ENCODE results near the gene FAXC.

FAXC gene

DNA sequence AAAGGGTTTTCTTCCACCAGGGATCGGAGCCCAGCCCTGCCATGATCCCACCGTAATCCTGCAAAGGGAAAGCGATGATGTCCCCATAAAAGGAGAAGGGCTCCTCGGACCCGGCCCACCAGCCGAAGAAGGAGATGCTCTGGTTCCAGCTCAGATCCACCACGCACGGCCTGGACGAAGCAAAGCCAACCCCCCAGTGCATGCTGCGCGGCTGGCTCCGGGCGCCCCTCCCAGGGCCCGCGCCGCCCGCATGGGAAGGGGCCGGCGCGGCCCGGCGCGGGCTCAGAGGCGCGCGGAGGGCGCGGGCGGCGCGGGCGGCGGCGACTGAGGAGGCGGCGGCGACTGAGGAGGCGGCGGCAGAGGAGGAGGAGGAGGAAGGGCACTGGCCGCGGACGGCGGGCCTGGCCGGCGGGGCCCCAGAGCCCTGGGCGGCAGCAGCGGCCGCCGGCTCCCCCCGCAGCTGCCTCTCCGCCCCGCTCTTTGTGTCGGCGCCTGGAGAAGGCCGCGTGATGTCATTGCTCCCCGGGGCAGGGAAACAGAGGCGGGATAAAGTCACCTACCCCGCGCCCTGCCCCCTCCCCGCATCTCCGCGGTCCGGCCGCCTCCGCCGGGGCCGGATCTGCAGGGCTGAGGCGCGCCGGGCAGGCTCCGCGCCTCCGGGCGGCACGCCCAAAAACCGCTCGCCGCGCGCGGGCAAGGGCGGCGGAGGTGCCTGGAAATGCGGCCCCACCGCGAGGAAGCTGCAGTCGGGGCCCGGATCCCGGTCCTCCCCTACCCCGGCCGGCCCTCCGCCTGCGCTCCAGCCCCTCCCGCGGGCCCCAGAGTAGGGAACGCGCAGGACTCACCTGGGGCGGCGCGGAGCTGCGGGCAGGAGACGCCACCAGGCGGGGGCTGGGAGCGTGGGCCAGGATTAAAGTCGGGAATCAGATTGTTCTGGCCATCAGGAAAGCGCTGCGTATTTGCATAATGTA is at the start of gene FAXC:
Gene FAXC (minus strand): TSS at position 504 of the 971 bp plus-strand sequence. CDS start 302 bp downstream, at position 202.
- DNase-seq: no peak

DNA sequence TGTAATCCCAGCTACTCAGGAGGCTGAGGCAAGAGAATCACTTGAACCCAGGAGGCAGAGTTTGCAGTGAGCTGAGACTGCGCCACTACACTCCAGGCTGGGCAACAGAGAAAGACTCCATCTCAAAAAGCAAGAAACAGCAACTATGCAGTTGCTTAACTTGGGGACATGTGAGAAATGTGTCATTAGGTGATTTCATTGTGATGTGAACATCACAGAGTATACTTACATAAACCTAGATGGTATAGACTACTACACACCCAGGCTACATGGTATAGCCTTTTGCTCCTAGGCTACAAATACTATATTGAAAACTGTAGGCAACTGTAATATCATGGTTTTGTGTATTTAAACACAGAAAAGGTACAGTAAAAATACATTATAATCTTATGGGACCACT is 47.8 kb upstream of the FAXC start:
- DNase-seq: peak; percentile 65

DNA sequence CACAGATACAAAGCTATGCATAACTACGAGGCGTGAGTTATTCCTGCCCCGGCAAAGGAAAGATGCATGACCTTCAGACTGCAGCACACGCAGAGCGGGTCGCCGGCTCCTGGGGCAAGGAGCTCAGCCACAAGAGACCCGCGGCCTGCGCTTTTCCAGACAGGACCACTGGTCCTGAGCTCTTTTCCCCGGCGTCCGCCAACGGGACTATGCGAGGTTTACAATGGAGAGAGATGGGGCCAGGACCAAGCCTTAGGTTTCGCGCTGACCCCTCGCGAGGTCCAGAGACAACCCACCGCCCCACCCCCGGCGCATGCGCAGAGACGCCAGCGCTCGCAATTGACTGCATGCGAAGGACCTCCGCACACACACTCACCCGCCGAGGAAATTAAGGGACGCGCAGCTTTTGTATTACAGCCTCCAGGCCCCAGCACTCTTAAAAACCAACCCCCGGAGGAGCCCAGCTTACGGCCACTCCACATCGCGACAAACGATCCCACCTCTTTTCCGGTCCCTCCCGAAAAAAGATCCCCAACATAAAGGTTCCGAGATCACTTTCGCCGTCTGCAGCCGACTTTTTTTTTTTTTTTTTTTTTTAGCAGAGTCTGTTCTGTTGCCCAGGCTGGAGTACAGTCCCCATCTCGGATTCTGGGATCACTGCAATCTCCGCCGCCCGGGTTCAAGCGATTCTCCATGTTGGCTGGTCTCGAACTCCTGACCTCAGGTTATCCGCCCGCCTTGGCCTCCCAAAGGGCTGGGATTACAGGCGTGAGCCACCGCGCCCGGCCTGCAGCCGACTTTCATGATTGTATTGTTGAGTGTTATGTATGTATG is 44.4 kb upstream of the FAXC start, which contains the start of gene COQ3:
Gene COQ3 (minus strand): TSS at position 498 of the 834 bp plus-strand sequence. CDS start 16 bp downstream, at position 482.
- peak; percentile 41 for DNase-seq

DNA sequence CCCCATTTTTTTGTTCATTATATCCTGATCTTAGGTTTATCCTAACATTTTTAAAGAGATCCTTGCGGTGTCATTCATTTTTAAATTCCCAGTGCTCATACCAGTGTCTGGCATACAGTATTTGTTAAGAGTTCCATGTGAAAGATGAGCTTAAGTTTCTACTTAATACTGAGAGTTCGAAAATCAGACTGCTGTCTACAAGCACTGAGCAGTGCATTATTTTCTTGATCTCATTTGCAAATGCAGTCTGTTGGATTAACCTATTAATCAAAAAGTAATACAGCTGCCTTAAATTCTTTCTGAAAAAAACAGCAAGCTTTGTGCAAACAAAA is 43.9 kb upstream of the FAXC start:
- DNase-seq: no peak

DNA sequence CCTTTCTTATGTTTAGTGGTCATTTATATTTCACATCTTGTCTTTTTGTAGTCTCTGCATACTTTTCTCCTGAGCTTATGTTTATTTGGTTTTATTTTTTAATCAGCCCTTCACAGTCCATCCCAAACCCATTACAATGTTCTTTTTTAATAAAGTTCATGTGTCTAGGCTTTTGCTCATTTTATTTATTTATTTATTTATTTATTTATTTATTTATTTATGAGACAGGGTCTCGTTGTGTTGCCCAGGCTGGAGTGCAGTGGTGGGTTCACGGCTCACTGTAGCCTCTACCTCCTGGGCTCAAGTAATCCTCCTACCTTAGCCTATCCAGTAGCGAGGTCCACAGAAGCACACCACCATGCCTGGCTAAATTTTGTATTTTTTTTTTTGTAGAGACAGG is 41.4 kb upstream of the FAXC start:
- DNase-seq: no peak

DNA sequence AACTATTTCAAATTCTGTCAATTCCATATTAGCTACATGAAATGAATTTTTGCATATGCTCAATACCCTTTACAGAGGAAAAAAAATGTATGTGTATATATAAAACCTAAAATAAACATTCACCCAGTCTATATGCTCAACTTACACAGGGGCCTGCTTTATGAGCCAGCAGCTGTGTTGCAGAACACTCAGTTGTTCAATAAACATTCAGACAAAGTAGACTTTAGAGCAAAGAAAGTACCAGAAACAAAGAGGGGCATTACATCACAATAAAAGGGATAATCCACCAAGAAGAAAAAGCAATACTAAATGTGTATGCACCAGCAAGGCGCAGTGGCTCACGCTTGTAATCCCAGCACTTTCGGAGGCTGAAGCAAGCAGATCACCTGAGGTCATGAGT is 35.0 kb upstream of the FAXC start:
- DNase-seq: no peak

DNA sequence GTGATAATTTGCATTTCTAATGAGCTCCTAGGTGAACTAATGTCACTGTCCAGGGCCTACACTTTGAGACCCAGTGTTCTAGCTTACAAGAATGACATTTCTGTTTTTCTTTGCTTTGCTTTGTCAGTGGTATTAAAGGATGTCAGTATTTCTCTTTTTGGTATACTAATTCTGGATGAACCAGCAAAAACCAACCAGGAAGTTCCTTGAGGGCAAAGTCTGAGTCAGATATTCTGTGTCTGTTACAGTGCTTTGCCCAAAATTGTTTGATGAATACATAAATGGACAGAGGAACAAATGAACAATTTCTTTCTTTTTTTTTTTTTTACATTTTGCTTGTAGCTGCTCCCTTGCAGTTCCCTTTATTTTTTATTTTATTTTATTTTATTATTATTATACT is 29.2 kb upstream of the FAXC start:
- DNase-seq: no peak

DNA sequence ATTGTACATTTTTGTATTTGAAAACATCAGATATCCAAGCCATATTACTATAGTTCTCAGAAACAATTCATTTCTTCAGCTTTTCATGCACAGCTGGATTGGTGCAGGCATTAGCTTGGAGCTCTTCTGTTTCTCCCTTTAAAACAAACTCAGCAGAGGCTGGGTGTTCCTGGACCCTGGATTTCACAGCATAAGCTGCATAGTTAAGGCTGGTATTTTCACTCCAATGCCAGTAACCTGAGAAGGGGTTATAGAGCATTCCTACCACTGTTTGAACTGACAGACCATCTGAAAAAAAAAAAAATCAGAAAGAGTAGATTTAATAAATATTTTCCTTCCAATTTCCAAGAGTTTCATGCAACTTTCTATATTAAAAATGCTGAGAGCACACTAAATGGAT is 20.1 kb upstream of the FAXC start:
- DNase-seq: no peak

DNA sequence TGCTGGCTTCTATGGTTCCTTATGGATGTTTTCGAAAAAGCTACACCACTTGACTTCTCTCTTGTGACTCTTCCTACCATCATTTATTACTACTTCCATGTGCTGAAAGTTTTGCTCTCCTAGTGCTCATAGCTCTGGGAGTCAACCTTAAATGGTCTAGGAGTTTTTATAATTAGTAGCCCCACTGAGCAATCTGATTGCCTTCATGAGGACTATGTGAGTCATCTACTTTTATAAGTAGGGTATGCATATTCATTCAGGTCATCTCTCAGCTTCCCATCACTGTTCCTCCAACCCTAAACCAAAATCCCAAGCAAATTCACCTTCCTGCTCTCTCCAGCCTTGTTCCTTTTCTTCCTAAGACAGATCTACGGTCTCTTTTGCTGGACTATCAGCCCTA is 17.4 kb upstream of the FAXC start:
- no peak for DNase-seq

DNA sequence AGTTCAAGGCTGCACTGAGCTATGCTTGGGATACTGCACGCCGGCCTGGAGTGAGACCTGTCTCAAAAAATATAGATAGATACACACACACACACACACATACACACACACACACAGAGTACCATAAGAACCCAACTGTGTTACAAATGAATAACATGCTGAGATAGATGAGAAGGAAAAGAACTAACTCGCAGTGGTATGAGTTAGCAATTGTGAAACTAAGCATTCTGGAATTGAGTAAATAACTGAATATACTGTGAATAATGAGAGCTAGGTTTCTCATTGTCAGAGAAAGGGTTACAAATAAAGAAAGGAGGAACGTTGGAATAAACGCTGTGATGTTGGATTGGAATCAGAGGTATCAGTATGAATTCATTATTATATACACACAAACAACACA is 14.6 kb upstream of the FAXC start:
- DNase-seq: no peak

DNA sequence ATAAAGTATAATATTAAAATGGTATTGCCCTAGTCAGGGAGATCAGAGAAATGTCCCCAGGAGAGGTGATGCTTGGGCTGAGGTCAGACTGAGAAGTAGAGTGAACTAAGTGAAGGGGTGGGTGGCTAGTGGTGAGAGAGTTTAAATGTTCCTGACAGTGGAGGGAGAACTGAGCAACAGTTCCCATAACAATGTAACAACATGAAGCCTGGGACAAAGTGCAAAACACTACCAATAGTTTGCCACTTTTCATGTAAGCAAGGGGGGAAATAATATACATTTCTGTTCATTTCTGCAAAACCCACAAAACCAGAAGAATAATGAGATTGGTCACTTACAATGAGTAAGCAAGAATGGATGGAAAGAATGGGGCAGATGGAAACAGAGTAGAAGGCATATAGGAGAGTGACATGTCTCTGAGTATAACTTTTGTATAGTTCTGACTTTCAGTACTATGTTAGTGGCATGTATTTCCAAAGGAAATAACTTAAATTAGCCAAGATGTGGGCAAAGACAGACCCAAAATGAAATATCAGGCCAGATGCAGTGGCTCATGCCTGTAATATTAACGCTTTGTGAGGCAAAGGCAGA is 13.3 kb upstream of the FAXC start:
- DNase-seq: no peak

DNA sequence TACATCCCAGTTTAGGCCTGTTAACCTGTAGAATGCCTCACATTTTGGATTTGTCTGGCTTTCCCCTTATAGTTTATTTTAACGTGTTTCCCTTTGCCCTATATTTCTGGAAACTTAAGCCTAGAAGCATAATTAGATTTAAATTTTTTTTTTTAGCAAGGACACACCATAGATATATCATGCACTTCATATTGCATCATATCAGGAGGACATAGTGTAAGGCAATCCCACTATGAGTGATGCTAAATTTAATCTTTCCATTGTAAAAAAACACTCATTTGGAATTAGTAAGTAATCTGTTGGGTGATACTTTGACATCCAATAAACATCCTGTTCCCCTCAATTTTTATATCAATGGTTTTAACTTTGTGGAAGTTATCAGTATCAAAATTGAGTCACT is 10.3 kb upstream of the FAXC start:
- no peak for DNase-seq

DNA sequence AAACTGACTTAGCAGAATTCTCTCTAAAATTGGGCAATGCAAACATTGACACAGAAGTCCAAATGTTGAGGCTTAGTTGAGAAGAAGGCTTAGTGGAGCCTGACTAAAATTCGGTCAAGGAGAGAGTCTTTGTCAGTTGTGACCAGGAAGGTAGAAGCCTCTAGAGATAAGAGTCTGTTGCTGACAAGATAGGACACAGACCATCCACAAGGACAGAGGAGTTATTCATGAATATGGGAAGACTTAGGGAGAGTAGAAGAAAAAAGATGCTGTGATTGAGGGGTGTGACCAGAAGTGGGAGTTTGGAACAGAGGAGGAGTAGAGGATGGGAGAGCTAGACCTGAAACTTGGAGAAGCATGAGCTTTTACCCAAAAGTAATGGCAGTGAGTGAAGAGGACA is 7.2 kb upstream of the FAXC start:
- no peak for DNase-seq

DNA sequence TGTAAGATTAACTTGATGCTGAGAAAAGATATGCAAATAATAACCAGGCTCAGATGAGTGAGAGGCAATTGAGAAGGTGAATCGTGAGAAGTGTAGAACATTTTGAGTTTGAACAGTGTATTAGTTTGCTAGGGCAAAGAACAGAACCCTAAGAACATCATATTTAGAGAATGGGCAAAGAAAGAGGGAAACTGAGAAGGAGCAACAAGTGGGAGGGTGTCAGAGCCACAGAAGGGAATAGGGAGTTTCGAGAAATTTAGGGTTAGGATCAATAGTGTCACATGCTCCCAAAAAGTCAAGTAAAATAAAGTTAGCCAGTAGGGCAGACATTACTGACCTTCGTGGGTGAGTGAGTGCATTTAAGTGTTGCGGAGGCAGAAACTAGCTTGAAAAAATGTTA is 5.5 kb upstream of the FAXC start:
- DNase-seq: no peak

DNA sequence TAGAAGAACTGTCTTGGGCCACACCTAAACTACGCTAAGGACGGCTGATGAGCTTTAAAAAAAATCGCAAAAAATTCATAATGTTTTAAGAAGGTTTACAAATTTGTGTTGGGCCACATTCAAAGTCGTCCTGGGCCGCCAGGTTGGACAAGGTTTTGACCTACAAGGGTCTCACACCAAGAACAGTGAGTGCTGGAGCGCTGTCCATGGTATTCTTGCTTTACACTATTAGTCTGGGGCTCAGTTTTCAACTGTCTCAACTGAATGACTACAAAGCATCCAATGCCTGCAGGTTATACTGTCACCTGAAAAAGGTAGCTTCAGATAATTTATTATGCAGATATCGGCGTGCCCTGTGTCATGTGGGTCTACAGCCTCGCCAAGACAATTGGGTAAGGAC is 3.7 kb upstream of the FAXC start:
- no peak for DNase-seq

DNA sequence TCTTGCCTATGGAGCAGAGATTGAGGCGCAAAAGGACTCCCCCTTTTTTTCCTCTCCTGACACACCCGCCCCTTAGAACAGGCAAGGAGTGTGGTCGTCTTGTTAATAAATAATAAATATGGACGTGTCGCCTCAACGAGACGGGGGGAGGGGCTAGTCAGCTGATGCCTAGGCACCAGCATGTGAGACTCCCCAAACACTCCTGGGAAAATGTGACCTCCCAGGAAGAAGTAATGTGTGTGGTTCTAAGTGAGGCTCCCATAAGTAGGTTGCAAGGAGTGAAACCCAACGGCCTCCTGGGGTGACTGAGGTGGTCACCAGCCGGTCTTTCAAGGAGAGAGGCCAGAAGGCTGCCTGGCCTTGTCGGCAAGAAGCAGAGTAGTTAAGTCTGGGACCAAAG is 1.1 kb upstream of the FAXC start:
- DNase-seq: no peak

DNA sequence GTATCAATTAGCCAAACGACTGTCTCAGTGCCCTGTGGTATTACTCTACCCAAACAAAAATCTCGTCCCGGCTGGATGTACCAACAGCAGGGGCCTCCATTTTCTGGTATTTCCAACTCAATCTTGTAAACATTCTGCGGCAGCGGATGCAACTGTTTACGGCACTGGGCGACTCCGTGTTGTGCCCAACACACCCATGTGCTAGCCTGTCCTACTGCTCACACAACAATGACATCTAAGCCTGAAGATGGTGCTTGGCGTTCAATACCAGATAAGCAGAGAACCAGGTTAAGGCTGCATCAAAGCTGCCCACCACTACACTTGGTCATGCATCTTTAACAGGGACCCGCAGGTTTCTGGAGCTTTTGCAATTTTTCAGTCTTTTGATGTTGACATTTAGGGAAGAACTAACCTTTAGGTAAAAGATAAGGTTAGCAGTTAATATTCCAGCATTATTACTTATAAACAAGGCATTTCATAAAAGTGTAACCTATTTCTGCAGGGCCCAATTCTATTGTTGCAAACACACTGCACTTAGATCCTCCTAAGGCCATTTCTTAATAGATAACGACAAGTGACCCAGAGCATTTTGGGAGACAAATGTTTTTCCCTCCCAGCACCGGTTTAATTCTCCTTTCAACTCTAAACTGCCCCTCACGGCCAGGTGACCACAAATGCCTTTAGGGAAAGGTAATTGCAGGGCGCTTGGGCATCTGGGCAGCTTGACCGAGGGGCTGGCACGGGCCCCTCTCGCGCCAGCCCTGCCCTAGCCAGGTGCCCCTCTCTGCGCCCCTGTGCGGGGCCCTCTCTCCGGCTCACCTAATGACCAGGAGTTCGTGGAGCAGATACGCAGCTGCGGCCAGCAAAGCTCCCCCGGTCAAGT is 945 bp downstream of the FAXC start:
- no peak for DNase-seq

DNA sequence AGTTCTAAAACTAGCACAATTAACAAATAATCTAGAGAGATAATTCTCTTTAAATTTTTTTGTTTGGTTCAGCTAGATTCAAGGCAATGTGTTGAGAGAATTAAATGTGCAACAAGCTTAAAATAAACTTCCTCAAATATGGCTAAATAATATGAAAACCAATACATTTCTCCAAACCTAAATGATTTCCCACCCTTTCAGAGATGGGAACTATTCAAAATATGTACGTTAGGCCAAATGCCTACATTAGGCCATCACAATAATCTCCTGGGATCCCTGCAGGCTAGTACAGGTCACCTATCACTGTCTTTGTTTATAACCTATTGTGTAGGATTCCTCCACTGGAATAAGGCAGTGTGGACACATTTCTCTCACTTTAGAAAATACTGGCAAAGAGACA is 1.7 kb downstream of the FAXC start:
- no peak for DNase-seq

DNA sequence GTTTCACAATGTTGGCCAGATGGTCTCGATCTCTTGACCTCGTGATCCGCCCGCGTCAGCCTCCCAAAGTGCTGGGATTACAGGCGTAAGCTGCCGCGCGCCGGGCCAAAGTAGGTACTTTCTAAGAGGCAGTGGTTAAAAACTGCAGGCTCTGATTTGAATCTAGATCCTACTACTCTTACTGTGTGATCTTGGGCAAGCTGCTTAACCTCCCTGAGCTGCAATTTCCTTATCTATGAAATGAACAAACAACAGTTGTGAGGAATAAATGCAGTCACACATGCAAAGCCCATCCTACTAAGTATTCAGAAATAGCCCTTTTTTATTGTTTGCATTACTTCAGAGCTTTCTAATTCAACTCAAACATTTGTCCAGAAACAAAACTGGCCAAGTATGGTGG is 2.9 kb downstream of the FAXC start:
- DNase-seq: no peak

DNA sequence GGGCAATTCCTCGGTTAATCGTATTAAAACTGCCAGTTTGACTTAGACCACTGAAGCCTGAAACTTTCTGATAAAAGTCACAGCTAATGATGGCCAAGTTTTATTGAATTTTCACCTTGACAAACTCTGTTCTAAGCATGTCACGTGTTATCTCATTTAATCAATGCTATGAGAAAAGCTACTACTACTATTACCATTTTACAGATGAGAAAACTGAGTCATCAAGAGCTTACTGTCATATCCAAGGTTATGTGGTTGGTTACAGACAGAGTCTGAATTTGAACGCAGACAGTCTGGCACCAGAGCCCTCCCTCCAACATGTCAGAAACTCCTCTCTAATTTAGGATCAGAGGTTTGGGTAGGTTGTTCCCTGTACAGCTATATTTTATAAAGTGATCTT is 4.3 kb downstream of the FAXC start:
- no peak for DNase-seq

DNA sequence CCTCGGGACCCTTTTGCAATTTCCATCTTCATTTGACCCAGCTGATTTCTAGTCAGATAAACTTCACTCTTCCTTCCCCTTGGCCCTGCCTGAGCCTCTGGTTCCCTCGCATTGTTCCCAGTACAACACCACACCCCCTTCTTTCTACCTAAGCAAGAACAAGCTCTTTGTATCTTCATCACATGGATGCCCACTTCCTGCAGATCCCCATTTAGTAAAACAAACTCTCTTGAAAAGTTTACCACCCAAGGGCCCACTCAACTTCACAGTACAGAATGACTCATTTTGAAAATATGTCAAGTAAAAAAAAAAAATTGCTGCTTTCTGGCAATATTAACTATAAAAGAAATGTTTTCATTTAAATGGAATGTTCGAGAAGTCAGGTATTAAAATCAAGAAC is 5.2 kb downstream of the FAXC start:
- DNase-seq: no peak

DNA sequence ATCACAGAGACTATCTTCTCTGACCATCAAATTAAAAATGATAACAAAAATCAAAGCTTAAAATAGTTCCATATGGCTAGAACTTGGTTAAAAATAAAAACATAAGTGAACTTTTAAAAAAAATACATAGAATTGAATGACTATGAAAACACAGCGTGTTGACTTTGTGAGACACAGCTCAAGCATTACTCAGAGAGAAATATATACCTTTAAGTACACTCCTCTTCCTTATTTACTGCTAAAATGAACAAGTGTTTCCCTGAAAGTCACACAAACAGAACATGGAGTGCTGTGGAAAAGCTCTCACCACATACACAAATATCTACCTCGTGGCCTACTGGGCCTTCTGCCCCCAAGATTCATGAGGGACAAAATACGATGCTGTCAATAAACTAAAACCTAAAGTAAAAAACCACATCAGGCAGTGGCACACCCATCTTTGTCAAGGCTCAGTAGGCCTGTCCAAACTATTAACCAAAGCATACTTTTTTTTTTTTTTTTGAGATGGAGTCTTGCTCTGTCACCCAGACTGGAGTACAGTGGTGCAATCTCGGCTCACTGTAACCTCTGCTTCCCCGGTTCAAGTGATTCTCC is 7.5 kb downstream of the FAXC start:
- DNase-seq: no peak
